Astrocyte of the spinal cord (primary cell): Measurements from ENCODE around the gene DMAC2.
"Not testable (repeated sequence)": the region's sequence is repeated elsewhere in the genome, so short reads cannot be mapped to it uniquely, and the experiment has no call there.

ENCODE experiments used
- DNase-seq: peaks from one replicate; pipeline ENCODE4 v3.0.0; 2011; ENCODE audit warnings: low read depth, low spot score
- H3K4me3 ChIP-seq: 2 replicates; pipeline ENCODE4 v1.5.1; 2011; ENCODE audit warnings: low read depth, mild to moderate bottlenecking, low read length, moderate library complexity
- CTCF ChIP-seq: IDR thresholded peaks from 2 replicates; pipeline ENCODE4 v1.5.1; 2012; ENCODE audit warnings: low read depth, mild to moderate bottlenecking, low read length, inconsistent platforms
- in situ Hi-C: cut with HindIII; loops from 2 replicates; pipeline ENCODE4 v1.10.0; 2017; ENCODE audit warnings: low sequenced_read_pairs

Gene DMAC2

GRCh38 chr19:41395355-41395754, 44.4 kb downstream of the DMAC2 start:
- TF ChIP-seq CTCF = no peak
- H3K4me3 ChIP-seq = no peak overlapping the region
- no peak for DNase-seq
- in situ Hi-C loops = no loop called here

- in situ Hi-C loops = no loop called here
- no peak for TF ChIP-seq CTCF
- H3K4me3 ChIP-seq = no peak overlapping the region
- DNase-seq = no peak
These were observed 46.9 kb downstream of the DMAC2 start for GRCh38 chr19:41392775-41393174.

GRCh38 chr19:41391618-41392017, 48.1 kb downstream of the DMAC2 start:
- no peak overlapping the region for H3K4me3 ChIP-seq
- TF ChIP-seq CTCF = no peak
- in situ Hi-C loops = no loop called here
- DNase-seq = no peak

- in situ Hi-C loops = no loop called here
These were observed 53.3 kb downstream of the DMAC2 start for GRCh38 chr19:41386442-41386841.

GRCh38 chr19:41384351-41384750, 55.4 kb downstream of the DMAC2 start:
- no peak overlapping the region for H3K4me3 ChIP-seq
- in situ Hi-C loops = no loop called here
- no peak for TF ChIP-seq CTCF
- no peak for DNase-seq

More at GRCh38 chr19:41386442-41386841, 53.3 kb downstream of the DMAC2 start:
- H3K4me3 ChIP-seq = no peak overlapping the region
- TF ChIP-seq CTCF = no peak
- DNase-seq = no peak

GRCh38 chr19:41381536-41381935, 58.2 kb downstream of the DMAC2 start:
- DNase-seq, H3K4me3 ChIP-seq, in situ Hi-C loops: not testable (repeated sequence)
